A172 (cell line): ENCODE measurements around the gene RAET1E. TPM values are rescaled to one million over a fixed set of nuclear protein-coding genes. Genes with fewer than 3 reads are reported as not detected.
"Not testable (repeated sequence)": the region's sequence is repeated elsewhere in the genome, so short reads cannot be mapped to it uniquely, and the experiment has no call there.

Experiments
- DNase-seq: peaks from one replicate; pipeline ENCODE4 v3.0.0-alpha.2; 2015; ENCODE audit warnings: low spot score
- total RNA-seq: library from RNA; depleted of rRNA; stranded (reverse); fragments of >200 nt; shearing (Covaris generic); gene quantifications from 2 replicates; pipeline ENCODE4 v1.2.3, GENCODE V29; 2014

Gene RAET1E
- total RNA-seq, 1 experiment from 2014 or later: 1.0 TPM

GRCh38 chr6:149929422-149929821 is 31.5 kb upstream of the RAET1E start:
- no peak for DNase-seq

- DNase-seq: not testable (repeated sequence)
These were observed 29.1 kb upstream of the RAET1E start for GRCh38 chr6:149927025-149927424.

- peak; percentile 69 for DNase-seq
These were observed 28.3 kb upstream of the RAET1E start for GRCh38 chr6:149925974-149926777.

GRCh38 chr6:149925253-149925973 is 27.5 kb upstream of the RAET1E start:
- DNase-seq: no peak

GRCh38 chr6:149924933-149925252 is 27.0 kb upstream of the RAET1E start:
- DNase-seq: no peak

GRCh38 chr6:149924206-149924932 is 26.5 kb upstream of the RAET1E start:
- DNase-seq: no peak

- DNase-seq: no peak
These were observed 25.5 kb upstream of the RAET1E start for GRCh38 chr6:149923327-149923986.

- peak; percentile 81 for DNase-seq
These were observed 24.9 kb upstream of the RAET1E start, which contains the start of gene RAET1G for GRCh38 chr6:149922642-149923326. RAET1G (minus strand) TSS chr6:149923121; CDS start chr6:149923010, 111 bp downstream.

GRCh38 chr6:149922091-149922490 is 24.2 kb upstream of the RAET1E start:
- DNase-seq: not testable (repeated sequence)

GRCh38 chr6:149921361-149921760 is 23.4 kb upstream of the RAET1E start:
- no peak for DNase-seq

GRCh38 chr6:149919834-149920225 is 21.9 kb upstream of the RAET1E start:
- no peak for DNase-seq

- not testable (repeated sequence) for DNase-seq
These were observed 21.4 kb upstream of the RAET1E start for GRCh38 chr6:149919126-149919833.

GRCh38 chr6:149918151-149918905 is 20.4 kb upstream of the RAET1E start:
- no peak for DNase-seq

- no peak for DNase-seq
These were observed 19.8 kb upstream of the RAET1E start for GRCh38 chr6:149917679-149918078.

- DNase-seq: no peak
These were observed 18.3 kb upstream of the RAET1E start for GRCh38 chr6:149915970-149916865.

GRCh38 chr6:149913540-149914240 is 15.8 kb upstream of the RAET1E start:
- no peak for DNase-seq

GRCh38 chr6:149913085-149913484 is 15.2 kb upstream of the RAET1E start:
- no peak for DNase-seq

GRCh38 chr6:149912680-149913079 is 14.8 kb upstream of the RAET1E start:
- DNase-seq: not testable (repeated sequence)
